Chondrocyte (in vitro differentiated cells): ENCODE measurements around the gene STX2. TPM values are rescaled to one million over a fixed set of nuclear protein-coding genes. Genes with fewer than 3 reads are reported as not detected.
"Not testable (repeated sequence)": the region's sequence is repeated elsewhere in the genome, so short reads cannot be mapped to it uniquely, and the experiment has no call there.

Source experiments
- DNase-seq: peaks from one replicate; pipeline ENCODE4 v3.0.0; 2021; ENCODE audit warnings: mixed read lengths, low spot score
- H3K27ac Mint-ChIP-seq: one replicate; pipeline ENCODE4 v1.8.0; 2021; ENCODE audit warnings: mild to moderate bottlenecking, moderate library complexity, mixed read lengths; ENCODE audit not compliant: unreplicated experiment
- H3K27me3 Mint-ChIP-seq: 2 replicates; pipeline ENCODE4 v1.8.0; 2021; ENCODE audit warnings: low read depth, mixed read lengths
- H3K36me3 Mint-ChIP-seq: 2 replicates; pipeline ENCODE4 v1.8.0; 2021; ENCODE audit warnings: low read depth, mixed read lengths
- H3K4me1 Mint-ChIP-seq: 2 replicates; pipeline ENCODE4 v1.8.0; 2021; ENCODE audit warnings: low read depth, mild to moderate bottlenecking, mixed read lengths
- H3K4me3 Mint-ChIP-seq: one replicate; pipeline ENCODE4 v1.8.0; 2021; ENCODE audit warnings: mild to moderate bottlenecking, moderate library complexity, mixed read lengths; ENCODE audit not compliant: unreplicated experiment
- H3K9me3 Mint-ChIP-seq: 2 replicates; pipeline ENCODE4 v1.8.0; 2021; ENCODE audit warnings: low read depth, mixed read lengths
- CTCF ChIP-seq: fragments of 200-600 bp; sonication (generic); IDR thresholded peaks from 2 replicates; pipeline ENCODE4 v1.5.0; 2021; ENCODE audit warnings: antibody characterized with exemption, mild to moderate bottlenecking, moderate library complexity
- total RNA-seq: library from RNA; stranded (reverse); gene quantifications from 3 replicates; pipeline ENCODE4 v1.2.1, GENCODE V29; 2021

The STX2 gene
- total RNA-seq, 1 donor from 2014 or later: 40.4 TPM

- no peak overlapping the region for H3K4me3 Mint-ChIP-seq
- peaks cover 41% of the 10 kb centered on the region for H3K36me3 Mint-ChIP-seq
- peaks cover 36% of the 10 kb centered on the region for H3K4me1 Mint-ChIP-seq
- H3K27ac Mint-ChIP-seq: no peak overlapping the region
- TF ChIP-seq CTCF: no peak
- H3K9me3 Mint-ChIP-seq: no peaks in the 10 kb centered on the region
- no peaks in the 10 kb centered on the region for H3K27me3 Mint-ChIP-seq
- DNase-seq: no peak
Measured at GRCh38 chr12:130876297-130876696, 37.2 kb upstream of the STX2 start.

GRCh38 chr12:130875708-130876107 lies 36.7 kb upstream of the STX2 start:
- peak overlapping the region; percentile 17 for H3K27ac Mint-ChIP-seq
- not testable (repeated sequence) for H3K4me3 Mint-ChIP-seq, H3K27me3 Mint-ChIP-seq, H3K9me3 Mint-ChIP-seq
- peaks cover 42% of the 10 kb centered on the region for H3K4me1 Mint-ChIP-seq
- peak; percentile 11 for DNase-seq
- H3K36me3 Mint-ChIP-seq: peaks cover 41% of the 10 kb centered on the region

GRCh38 chr12:130875193-130875592 lies 36.1 kb upstream of the STX2 start:
- Mint-ChIP-seq H3K4me1 (peaks cover 44% of the 10 kb centered on the region), H3K27ac (peak overlapping the region; percentile 12), H3K9me3 (no peaks in the 10 kb centered on the region), H3K4me3 (no peak overlapping the region), H3K27me3 (no peaks in the 10 kb centered on the region), H3K36me3 (peaks cover 41% of the 10 kb centered on the region)
- no peak for TF ChIP-seq CTCF
- DNase-seq: peak; percentile 27

- DNase-seq: no peak
- Mint-ChIP-seq H3K9me3 (no peaks in the 10 kb centered on the region), H3K27ac (no peak overlapping the region), H3K27me3 (no peaks in the 10 kb centered on the region), H3K36me3 (peaks cover 41% of the 10 kb centered on the region), H3K4me1 (peaks cover 42% of the 10 kb centered on the region), H3K4me3 (no peak overlapping the region)
- no peak for TF ChIP-seq CTCF
Measured at GRCh38 chr12:130874696-130875095, 35.6 kb upstream of the STX2 start.

GRCh38 chr12:130873825-130874224 lies 34.8 kb upstream of the STX2 start:
- Mint-ChIP-seq H3K27ac (no peak overlapping the region), H3K4me3 (peak overlapping the region; percentile 88), H3K36me3 (peaks cover 41% of the 10 kb centered on the region), H3K27me3 (no peaks in the 10 kb centered on the region), H3K9me3 (no peaks in the 10 kb centered on the region), H3K4me1 (peaks cover 42% of the 10 kb centered on the region)
- TF ChIP-seq CTCF: no peak
- no peak for DNase-seq

GRCh38 chr12:130873106-130873795 lies 34.2 kb upstream of the STX2 start:
- Mint-ChIP-seq H3K36me3 (peaks cover 41% of the 10 kb centered on the region), H3K4me1 (peaks cover 42% of the 10 kb centered on the region), H3K4me3 (peak overlapping the region; percentile 88), H3K27me3 (no peaks in the 10 kb centered on the region), H3K9me3 (no peaks in the 10 kb centered on the region), H3K27ac (peak overlapping the region; percentile 89)
- no peak for DNase-seq
- TF ChIP-seq CTCF: no peak
